SK-N-SH (cell line): Measurements from ENCODE around the gene CELA3B.

Source experiments
- EZH2phosphoT487 ChIP-seq: fragments of 200-600 bp; sonication (generic); IDR thresholded peaks from 2 replicates; pipeline ENCODE4 v1.6.1; 2017; ENCODE audit warnings: low read depth, mixed run types, mild to moderate bottlenecking, antibody characterized with exemption, moderate library complexity, borderline replicate concordance
- RAD21 ChIP-seq: IDR thresholded peaks from 2 replicates; pipeline ENCODE4 v1.6.1; 2012; ENCODE audit warnings: mild to moderate bottlenecking, low read length
- TF ChIP-seq, protein P1 (sequence below): fragments of 200-600 bp; sonication (generic); IDR thresholded peaks from 2 replicates; pipeline ENCODE4 v1.6.1; 2017; ENCODE audit warnings: antibody characterized with exemption, mild to moderate bottlenecking, moderate library complexity

DNA sequence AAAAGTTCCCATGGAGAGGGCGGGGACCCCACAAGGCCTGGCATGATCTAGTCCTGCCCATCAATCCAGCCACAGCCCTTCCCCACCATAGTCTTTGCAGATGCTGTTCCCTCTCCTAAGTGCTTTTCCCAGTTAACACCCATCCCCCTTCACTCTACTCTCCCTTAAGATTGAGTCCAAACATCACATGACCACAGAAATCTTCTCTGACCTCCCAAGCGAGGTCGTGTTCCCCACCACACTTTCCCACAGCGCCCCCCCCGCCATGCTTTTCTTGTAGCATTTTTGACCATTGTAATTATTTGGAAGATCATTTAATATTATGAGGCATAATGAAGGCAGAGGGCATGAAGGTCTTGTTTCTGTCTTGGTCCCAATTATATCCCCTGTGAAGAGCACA lies 35.5 kb upstream of the CELA3B start:
- TF ChIP-seq EZH2phosphoT487 (no peak), RAD21 (no peak)
- TF ChIP-seq, protein P1, sequence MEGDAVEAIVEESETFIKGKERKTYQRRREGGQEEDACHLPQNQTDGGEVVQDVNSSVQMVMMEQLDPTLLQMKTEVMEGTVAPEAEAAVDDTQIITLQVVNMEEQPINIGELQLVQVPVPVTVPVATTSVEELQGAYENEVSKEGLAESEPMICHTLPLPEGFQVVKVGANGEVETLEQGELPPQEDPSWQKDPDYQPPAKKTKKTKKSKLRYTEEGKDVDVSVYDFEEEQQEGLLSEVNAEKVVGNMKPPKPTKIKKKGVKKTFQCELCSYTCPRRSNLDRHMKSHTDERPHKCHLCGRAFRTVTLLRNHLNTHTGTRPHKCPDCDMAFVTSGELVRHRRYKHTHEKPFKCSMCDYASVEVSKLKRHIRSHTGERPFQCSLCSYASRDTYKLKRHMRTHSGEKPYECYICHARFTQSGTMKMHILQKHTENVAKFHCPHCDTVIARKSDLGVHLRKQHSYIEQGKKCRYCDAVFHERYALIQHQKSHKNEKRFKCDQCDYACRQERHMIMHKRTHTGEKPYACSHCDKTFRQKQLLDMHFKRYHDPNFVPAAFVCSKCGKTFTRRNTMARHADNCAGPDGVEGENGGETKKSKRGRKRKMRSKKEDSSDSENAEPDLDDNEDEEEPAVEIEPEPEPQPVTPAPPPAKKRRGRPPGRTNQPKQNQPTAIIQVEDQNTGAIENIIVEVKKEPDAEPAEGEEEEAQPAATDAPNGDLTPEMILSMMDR, result no peak
